Fibroblast of the conjunctiva (primary cell): ENCODE data around the gene PTPRM.

ENCODE experiments used
- DNase-seq: peaks from one replicate; pipeline ENCODE4 v3.0.0-alpha.2; 2010; ENCODE audit warnings: low read depth

Gene PTPRM

GRCh38 chr18:8005870-8006569, 438.9 kb downstream of the PTPRM start:
- DNase-seq: no peak

- no peak for DNase-seq
Measured at GRCh38 chr18:8006979-8007378, 439.9 kb downstream of the PTPRM start.

- DNase-seq: no peak
Measured at GRCh38 chr18:8008033-8008432, 440.9 kb downstream of the PTPRM start.

- DNase-seq: no peak
Measured at GRCh38 chr18:8011361-8011760, 444.2 kb downstream of the PTPRM start.

GRCh38 chr18:8011906-8012305, 444.8 kb downstream of the PTPRM start:
- DNase-seq: no peak

- DNase-seq: no peak
Measured at GRCh38 chr18:8018701-8019331, 451.7 kb downstream of the PTPRM start.

- DNase-seq: no peak
Measured at GRCh38 chr18:8019600-8019999, 452.5 kb downstream of the PTPRM start.

GRCh38 chr18:8020132-8020846, 453.2 kb downstream of the PTPRM start:
- DNase-seq: no peak

- DNase-seq: no peak
Measured at GRCh38 chr18:8029061-8029460, 461.9 kb downstream of the PTPRM start.

GRCh38 chr18:8029731-8030130, 462.6 kb downstream of the PTPRM start:
- DNase-seq: no peak

- no peak for DNase-seq
Measured at GRCh38 chr18:8030201-8030600, 463.1 kb downstream of the PTPRM start.

- no peak for DNase-seq
Measured at GRCh38 chr18:8031496-8031895, 464.4 kb downstream of the PTPRM start.

- no peak for DNase-seq
Measured at GRCh38 chr18:8034674-8035073, 467.6 kb downstream of the PTPRM start.

- no peak for DNase-seq
Measured at GRCh38 chr18:8036551-8036950, 469.4 kb downstream of the PTPRM start.

GRCh38 chr18:8037296-8037695, 470.2 kb downstream of the PTPRM start:
- DNase-seq: no peak

GRCh38 chr18:8040021-8040420, 472.9 kb downstream of the PTPRM start:
- DNase-seq: no peak

GRCh38 chr18:8041526-8042111, 474.5 kb downstream of the PTPRM start:
- no peak for DNase-seq

- DNase-seq: no peak
Measured at GRCh38 chr18:8044004-8044403, 476.9 kb downstream of the PTPRM start.

GRCh38 chr18:8045160-8045883, 478.2 kb downstream of the PTPRM start:
- no peak for DNase-seq

- no peak for DNase-seq
Measured at GRCh38 chr18:8045884-8046281, 478.8 kb downstream of the PTPRM start.

- no peak for DNase-seq
Measured at GRCh38 chr18:8046441-8046840, 479.3 kb downstream of the PTPRM start.

- DNase-seq: no peak
Measured at GRCh38 chr18:8049147-8049546, 482.0 kb downstream of the PTPRM start.
